Colonic mucosa (tissue), 4 donors: ENCODE results near the gene SMARCA4. TPM values are rescaled to one million over a fixed set of nuclear protein-coding genes. Genes with fewer than 3 reads are reported as not detected.

Experiments used
- DNase-seq: peaks from one replicate; pipeline ENCODE4 v3.0.0-alpha.2; 2020
- H3K27ac ChIP-seq: fragments of 200-600 bp; one replicate; pipeline ENCODE4 v1.8.0; 2021
- H3K27me3 ChIP-seq: fragments of 200-600 bp; one replicate; pipeline ENCODE4 v1.8.0; 2021
- H3K36me3 ChIP-seq: fragments of 200-600 bp; one replicate; pipeline ENCODE4 v1.8.0; 2021
- H3K4me1 ChIP-seq: fragments of 200-600 bp; one replicate; pipeline ENCODE4 v1.8.0; 2021; ENCODE audit warnings: mild to moderate bottlenecking
- H3K4me3 ChIP-seq: fragments of 200-600 bp; one replicate; pipeline ENCODE4 v1.8.0; 2021
- H3K9ac ChIP-seq, 2 donors: one replicate each; pipeline ENCODE4 v1.7.0; 2013; ENCODE audit warnings: control low read depth in 2 of 2, low read depth in 2 of 2, low read length in 2 of 2
- H3K9me3 ChIP-seq: fragments of 200-600 bp; one replicate; pipeline ENCODE4 v1.8.0; 2021
- intact Hi-C: fragments of 100-400 bp; cut with DNase I; formaldehyde crosslinking; loops from one replicate; pipeline ENCODE4 v1.14.1; 2022
- total RNA-seq, 2 donors: library from RNA; stranded (reverse); fragmentation: NEBNext Ultra II Directional in 1 of 2; extraction: Animal tissue kit (Norgen Biotek cat#: 25700) in 1 of 2; gene quantifications; one replicate each; pipeline ENCODE4 v1.2.1, GENCODE V29; 2021
- TF ChIP-seq, protein P1 (sequence below): fragments of 200-600 bp; IDR thresholded peaks from one replicate; pipeline ENCODE4 v1.8.0; 2022; ENCODE audit warnings: antibody characterized with exemption, mild to moderate bottlenecking
- donor health status: healthy.
- donor health status: DM: no; HTN: no; CAD: no.
- donor health status: DM: no; HTN: no; CAD: no.

Gene SMARCA4
- total RNA-seq, 2 donors from 2014 or later, result 73.8 to 141 TPM

- no peak overlapping the region for H3K9ac ChIP-seq
- H3K36me3 ChIP-seq, result no peaks in the 10 kb centered on the region
- H3K4me1 ChIP-seq, result no peaks in the 10 kb centered on the region
- no peak overlapping the region for H3K27ac ChIP-seq
- TF ChIP-seq, protein P1, sequence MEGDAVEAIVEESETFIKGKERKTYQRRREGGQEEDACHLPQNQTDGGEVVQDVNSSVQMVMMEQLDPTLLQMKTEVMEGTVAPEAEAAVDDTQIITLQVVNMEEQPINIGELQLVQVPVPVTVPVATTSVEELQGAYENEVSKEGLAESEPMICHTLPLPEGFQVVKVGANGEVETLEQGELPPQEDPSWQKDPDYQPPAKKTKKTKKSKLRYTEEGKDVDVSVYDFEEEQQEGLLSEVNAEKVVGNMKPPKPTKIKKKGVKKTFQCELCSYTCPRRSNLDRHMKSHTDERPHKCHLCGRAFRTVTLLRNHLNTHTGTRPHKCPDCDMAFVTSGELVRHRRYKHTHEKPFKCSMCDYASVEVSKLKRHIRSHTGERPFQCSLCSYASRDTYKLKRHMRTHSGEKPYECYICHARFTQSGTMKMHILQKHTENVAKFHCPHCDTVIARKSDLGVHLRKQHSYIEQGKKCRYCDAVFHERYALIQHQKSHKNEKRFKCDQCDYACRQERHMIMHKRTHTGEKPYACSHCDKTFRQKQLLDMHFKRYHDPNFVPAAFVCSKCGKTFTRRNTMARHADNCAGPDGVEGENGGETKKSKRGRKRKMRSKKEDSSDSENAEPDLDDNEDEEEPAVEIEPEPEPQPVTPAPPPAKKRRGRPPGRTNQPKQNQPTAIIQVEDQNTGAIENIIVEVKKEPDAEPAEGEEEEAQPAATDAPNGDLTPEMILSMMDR, result no peak
- intact Hi-C loops, result no loop called here
- no peaks in the 10 kb centered on the region for H3K27me3 ChIP-seq
- no peaks in the 10 kb centered on the region for H3K9me3 ChIP-seq
- no peak for DNase-seq
- H3K4me3 ChIP-seq, result no peak overlapping the region
These were observed 98.9 kb downstream of the SMARCA4 start for GRCh38 chr19:11059511-11060358.

DNA sequence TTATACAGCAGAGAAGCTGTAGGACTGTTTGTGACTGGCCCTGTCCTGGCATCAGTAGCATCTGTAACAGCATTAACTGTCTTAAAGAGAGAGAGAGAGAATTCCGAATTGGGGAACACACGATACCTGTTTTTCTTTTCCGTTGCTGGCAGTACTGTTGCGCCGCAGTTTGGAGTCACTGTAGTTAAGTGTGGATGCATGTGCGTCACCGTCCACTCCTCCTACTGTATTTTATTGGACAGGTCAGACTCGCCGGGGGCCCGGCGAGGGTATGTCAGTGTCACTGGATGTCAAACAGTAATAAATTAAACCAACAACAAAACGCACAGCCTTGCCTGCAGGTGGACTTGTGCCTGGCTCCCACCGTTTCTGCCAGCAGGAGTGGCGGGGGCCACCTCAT, 101.1 kb downstream of the SMARCA4 start:
- no peak overlapping the region for H3K9ac ChIP-seq
- H3K27ac ChIP-seq, result no peak overlapping the region
- no peaks in the 10 kb centered on the region for H3K4me1 ChIP-seq
- TF ChIP-seq, protein P1, result no peak
- no peaks in the 10 kb centered on the region for H3K36me3 ChIP-seq
- intact Hi-C loops, result no loop called here
- no peak overlapping the region for H3K4me3 ChIP-seq
- H3K27me3 ChIP-seq, result no peaks in the 10 kb centered on the region
- H3K9me3 ChIP-seq, result no peaks in the 10 kb centered on the region
- DNase-seq, result no peak

DNA sequence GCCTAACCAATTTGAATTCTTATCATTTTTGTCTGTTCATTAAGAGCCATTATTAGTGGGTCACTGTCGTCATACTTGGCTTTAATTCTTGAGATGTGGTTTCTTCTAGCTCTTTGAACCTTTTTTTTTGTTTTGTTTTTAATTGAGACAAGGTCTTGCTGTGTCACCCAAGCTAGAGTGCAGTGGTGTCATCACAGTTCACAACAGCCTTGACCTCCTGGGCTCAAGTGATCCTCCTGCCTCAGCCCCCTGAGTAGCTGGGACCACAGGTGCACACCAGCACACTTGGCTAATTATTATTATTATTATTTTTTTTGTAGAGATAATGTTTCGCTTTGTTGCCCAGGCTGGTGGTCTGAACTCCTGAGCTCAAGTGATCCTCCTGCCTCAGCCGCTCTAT, 102.6 kb downstream of the SMARCA4 start:
- Histone ChIP-seq H3K27ac (no peak overlapping the region), H3K36me3 (no peaks in the 10 kb centered on the region), H3K9ac (no peak overlapping the region), H3K27me3 (no peaks in the 10 kb centered on the region), H3K4me3 (no peak overlapping the region), H3K9me3 (no peaks in the 10 kb centered on the region), H3K4me1 (no peaks in the 10 kb centered on the region)
- intact Hi-C loops, result no loop called here
- TF ChIP-seq, protein P1, result no peak
- no peak for DNase-seq

GRCh38 chr19:11064831-11065303, 104.0 kb downstream of the SMARCA4 start:
- Histone ChIP-seq H3K9ac (no peak overlapping the region), H3K27ac (no peak overlapping the region), H3K27me3 (no peaks in the 10 kb centered on the region), H3K9me3 (no peaks in the 10 kb centered on the region), H3K4me1 (no peaks in the 10 kb centered on the region), H3K36me3 (no peaks in the 10 kb centered on the region), H3K4me3 (no peak overlapping the region)
- intact Hi-C loops, result no loop called here
- DNase-seq, result no peak
- TF ChIP-seq, protein P1, result no peak

DNA sequence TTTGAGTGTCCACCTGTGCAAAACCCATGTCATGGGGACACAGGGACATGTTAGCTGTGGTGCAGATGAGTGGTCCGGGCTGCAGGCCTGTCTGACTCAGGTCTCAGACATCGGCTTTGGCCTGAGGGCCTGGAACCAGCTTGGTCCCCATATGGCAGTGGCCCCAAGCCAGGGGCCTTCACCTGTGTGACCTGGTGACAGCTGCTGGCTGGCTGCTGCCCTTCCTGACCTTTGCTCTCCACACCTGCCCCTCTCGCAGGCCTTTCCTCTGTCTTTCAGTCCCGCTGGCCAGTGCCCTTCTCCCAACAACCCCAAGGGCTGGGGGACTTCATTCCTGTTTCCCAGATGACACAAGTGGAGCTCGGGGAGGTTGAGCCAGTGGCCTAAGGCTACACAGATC, 105.5 kb downstream of the SMARCA4 start:
- H3K27me3 ChIP-seq, result no peaks in the 10 kb centered on the region
- H3K27ac ChIP-seq, result no peak overlapping the region
- H3K4me3 ChIP-seq, result no peak overlapping the region
- H3K4me1 ChIP-seq, result no peaks in the 10 kb centered on the region
- no peaks in the 10 kb centered on the region for H3K36me3 ChIP-seq
- intact Hi-C loops, result no loop called here
- H3K9ac ChIP-seq, result no peak overlapping the region
- H3K9me3 ChIP-seq, result no peaks in the 10 kb centered on the region
- no peak for DNase-seq
- TF ChIP-seq, protein P1, result no peak
